NOMO-1 treated with dmso at 0.1 percent for 144 hours (cell line): Measurements from ENCODE around the gene MAX.

ENCODE experiments used
- DNase-seq: peaks from one replicate; lab custom pipeline; 2025; ENCODE audit not compliant: unreplicated experiment; lab: John Stamatoyannopoulos, UW

MAX gene

DNA sequence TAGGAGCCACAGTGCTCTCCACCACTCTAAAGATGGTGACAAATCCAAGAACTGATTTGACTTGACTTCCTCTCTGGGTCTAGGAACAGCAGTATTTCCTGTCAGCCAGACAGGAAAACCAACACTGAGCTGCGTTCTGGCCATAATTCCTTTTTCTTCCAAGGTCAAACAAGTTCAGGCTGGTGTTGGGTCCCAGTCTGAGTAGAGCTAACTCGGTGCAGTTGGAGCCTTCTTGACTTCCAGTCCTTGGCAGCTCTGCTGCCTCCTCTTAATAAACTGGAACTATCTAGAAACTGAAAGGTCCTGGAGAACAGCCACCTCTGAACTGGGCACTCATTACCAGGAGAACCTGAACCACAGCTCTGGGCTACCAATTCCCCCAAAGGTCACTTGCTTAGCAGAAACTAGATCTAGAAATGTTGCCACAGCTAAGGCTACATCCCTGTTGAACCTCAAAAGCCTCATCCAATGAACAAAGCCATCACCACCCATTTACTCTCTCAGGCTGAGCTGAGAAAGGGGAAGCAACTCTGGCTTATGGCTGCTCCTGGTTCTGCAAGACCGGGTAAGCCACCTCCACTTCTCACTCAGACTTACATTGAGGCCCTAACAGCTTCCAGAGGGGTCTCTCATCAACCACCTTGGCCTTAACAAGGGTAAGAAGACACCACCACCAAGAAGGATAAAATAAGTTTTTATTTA is 27.7 kb downstream of the MAX start:
- DNase-seq = peak; percentile 35

DNA sequence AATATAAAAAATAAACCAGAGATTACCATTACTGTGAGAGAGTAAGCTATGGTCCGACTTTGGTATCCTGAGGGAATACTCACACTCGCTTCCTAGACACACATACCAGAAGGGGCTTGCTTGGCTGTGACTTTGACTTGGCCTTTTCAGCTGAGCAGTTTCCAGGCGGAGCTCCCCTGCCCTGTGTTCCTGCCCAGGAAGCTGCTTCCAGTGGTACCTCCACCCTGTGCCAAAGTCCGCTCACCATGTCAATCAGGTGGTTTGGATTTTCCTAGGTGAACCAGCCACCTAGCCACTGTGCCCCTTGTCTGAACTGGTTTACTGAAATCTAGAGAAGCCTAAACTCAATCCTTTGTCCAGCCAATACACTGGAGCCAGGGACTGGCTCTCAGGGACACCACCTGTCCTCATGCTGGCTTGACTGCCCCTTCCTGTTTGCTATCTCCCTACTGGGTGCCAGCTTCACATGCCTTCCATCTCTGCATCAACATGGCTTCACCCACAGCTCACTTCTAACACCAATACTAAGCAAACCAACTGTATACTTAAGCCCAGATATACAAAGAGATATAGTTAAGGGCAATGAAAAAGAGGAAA is 28.6 kb downstream of the MAX start:
- no peak for DNase-seq

DNA sequence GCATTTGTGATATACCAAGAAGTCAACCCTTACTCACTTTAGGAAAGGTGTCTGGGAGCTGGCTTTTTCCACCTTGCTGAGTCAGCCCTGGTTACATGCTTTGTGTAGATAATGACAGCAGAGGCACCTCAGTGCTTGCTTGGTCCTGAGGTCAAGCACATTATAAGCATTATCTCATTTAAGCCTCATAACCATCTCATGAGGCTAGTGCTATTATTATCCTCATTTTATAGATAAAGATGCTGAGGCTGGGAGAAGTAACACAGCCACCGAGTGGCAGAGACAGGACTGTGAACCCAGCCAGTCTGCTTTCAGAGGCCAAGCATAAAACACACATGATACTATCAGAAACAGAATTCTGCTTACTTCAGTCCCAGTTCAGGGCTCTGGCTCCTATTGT is 29.4 kb downstream of the MAX start:
- no peak for DNase-seq

DNA sequence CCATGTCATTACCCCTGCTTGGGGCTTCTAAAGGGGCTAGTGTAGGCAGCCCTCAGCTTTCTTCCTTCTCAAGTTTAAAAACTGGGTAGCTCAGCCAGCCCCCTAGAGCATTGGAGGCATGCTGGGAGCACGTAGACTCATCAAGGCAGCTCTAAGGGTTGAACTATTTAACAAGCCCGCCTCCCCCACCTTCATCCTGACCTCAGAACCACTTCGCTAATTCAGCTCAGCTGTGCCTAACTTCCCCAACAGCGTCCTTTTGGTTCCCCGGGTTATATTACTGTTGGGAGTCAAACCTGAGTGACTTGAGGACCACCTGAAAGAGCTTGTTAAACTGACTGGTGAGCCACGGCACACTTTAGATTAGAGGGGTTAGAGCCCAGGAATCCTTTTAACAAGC is 30.1 kb downstream of the MAX start:
- DNase-seq = no peak

DNA sequence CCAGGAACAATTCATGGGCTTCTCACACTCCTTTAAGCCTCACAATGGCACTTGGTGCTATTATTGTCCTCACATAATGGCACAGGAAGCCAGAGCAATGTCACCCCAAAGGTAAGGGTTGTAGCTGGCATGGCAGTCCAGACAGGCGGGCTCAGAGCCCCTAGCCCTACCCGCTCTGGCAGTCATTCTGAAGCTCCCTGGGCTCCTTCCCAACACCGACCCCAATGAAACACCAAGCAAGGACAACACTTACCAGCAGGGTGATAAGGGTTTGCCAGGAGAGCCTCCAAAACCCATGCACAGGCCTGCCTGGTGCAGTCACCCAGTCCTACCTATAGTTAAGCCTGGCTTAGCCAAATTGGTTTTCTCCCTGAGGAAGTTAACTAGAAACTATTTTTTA is 30.8 kb downstream of the MAX start:
- no peak for DNase-seq

DNA sequence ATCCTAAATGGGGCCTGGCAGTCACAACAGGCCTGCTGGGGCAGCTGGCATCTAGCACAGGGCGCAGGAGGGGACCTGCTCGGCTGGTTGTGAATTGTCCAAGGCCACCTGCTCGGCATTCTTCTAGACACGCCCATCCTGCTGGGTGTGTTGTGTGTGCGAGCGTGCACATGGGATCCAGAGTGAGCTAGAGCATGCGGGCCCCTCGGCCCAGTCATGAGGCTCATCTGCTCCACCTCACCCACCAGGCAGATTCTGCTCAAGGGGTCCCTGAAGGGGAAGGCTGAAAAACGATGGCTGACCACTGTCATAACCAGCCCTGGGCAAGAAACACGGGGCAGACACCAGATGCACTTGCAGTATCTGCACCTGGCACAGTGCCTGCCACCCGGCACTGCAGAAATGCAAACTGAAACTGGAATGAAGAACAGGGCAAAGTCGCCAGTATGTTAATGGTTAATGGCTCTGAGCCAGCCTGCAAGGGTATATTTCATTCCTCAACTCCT is 31.8 kb downstream of the MAX start:
- no peak for DNase-seq

DNA sequence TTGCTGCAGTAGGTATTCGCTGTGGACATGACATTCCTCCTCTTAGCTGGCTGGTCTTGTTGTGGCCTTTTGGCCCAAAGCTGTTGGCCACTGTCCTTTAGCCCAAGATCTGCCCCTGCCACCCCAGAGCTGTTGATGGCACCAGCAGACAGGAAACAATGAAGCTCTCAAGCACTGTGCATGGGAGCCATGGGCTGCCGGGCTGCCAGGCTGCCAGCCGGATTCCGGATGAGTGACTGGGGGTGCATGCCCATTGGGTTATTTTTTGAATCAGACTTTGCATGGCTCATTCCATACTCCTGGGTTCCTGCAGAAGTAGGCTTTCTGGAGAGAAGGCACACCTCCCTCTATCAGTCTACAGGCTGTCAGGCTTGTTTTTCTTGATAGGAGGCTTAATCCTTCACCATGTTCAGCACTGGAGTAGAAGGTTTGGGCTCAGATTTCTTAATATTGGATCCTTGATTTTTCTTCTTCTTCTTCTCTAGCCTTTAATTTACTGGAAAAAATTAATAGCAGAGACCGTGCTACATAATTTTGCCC is 32.4 kb downstream of the MAX start:
- DNase-seq = no peak

DNA sequence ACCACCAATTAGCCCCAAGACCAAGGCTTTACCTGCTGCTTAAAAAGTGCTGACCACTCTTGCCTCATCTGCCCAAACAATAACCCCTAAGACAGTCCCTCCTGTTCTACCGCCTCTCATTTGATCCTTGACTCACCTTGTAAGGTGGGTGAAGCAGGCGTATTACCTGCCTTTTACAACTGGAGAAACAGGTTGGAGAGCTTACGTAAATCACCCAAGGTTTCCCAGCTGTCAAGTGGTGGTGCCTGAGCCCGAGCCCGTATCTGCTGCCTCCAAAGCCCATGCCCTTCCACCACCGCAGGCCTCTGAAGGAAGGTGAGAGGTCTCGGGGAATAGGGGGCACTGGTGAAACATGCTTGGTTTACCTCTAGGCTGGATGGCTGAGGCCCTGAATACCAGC is 36.6 kb downstream of the MAX start:
- DNase-seq = no peak

DNA sequence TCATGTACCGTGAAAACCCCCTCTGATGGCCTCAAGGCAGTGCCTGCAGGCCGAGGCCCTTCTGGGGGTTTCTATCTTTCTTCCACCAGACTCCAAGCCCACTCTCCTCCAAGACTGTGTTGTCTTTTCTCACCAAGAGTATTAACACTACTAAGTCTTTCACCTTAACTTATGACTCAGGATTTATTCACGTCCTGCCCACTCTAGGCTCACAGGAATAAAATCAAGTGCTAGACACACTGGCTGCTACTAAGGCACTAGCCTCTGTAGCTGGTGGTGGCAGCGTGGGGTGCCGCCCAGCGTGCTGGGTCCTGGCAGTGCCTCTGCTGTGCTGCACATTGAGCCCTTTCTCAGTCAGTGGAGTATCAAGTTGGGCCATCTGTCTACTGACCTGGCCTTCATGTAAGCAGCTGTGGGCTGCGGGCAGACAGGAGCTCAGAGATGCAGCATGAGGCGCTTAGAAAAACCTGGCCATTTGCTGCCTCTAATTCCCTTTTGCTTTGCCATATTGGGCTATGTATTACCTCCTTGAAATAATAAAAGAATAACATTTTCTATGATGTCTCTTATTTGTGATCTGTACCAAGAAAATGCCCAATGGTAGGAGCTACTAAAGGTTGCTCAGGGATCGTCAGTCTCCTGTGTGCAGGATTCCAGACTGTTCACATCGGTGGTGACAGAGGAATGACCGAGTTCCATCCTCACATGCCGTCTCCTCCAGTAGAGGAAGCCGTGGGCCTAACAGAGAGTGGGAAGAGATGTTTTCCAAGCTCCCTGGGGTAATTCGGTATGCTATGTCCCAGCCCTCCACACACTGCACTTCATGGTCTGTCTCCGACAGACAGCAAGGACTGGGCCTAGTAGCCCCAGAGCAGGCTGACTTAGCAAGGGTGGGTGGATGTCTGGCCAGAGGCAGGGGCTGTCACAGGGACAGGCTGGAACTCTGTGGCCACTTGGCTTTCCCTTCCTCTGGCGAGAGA is 39.9 kb downstream of the MAX start:
- no peak for DNase-seq

DNA sequence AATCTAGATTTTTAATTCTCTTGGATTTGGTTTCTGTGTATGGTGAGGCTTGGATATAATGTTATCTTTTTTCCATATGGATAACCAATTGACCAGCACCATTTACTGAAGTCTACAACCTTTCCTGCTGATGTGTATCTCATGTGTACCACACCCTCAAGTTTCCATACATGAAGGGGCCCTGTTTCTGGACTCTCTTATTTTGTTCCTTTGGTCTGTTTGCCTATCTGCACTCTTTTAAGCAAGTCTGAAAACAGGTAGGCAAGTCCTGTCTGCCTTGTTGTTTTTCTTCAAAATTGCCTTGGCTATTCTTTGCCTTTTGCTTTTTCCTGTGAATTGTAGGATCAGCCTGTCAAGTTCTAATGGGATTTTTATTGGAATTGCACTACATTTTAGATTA is 44.6 kb downstream of the MAX start:
- DNase-seq = no peak

DNA sequence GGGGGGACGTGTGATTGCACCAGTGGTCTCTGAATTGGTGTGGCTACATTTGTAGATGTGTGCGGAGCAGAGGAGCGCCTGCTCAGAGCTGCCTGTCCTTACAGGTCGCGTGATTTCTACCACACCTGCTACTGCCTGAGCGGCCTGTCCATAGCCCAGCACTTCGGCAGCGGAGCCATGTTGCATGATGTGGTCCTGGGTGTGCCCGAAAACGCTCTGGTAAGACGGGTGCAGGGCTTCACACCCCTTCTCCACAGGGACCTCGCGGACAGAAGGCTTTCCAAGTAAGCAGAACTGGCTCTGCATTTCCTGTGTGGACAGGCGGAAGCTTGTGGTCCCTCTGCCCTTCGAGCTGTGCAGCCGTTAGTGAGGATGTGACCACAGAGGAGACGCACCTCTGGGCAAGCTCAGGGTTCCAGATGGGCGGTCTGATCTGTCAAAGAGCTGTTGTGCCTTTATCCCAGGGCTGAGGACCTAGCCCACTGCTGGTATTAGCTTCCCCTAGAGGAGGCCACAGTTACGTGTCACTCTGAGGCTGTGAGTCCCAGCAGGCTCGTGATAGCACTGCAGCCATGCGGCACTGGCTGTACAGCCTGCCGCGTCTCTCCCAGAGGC is 47.7 kb downstream of the MAX start:
- DNase-seq = peak; percentile 75

DNA sequence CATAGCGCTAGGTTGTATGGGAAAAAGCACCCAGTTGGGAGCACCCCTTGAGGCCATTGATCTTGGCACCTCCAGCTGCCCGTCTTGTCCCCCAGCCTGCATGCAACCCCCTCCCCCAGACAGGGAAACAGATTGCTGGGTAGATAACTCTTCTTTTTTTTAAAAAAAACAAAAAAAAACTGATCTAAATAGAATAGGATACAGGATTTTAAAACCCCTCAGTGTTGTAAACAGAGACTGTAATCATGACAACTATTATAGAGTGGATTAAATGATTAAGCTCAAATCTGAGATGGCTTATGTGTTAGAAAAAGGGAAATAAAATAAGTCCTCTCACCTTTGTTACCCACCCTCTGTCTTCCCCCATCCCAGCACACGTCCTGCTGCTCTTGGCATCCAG is 48.9 kb downstream of the MAX start:
- DNase-seq = no peak

DNA sequence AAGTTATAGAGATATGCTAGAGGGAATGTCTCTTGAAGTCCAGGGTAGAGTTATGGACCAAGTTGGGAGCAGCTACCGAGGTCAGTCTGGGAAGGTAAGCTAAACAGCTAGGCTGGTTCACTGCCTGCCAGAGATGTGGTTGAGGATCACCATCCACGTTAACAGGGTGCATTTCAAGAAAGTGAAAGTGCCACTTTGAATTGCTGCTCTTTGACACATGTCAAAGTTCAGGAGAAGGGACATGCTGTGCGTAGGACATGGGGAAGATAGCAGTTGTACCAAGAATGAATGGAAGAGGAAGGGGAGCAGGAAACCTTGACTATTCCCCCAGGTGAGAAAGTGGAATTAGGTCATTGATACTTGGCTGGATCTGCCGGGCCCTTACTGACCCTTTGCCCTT is 49.5 kb downstream of the MAX start:
- DNase-seq = no peak

DNA sequence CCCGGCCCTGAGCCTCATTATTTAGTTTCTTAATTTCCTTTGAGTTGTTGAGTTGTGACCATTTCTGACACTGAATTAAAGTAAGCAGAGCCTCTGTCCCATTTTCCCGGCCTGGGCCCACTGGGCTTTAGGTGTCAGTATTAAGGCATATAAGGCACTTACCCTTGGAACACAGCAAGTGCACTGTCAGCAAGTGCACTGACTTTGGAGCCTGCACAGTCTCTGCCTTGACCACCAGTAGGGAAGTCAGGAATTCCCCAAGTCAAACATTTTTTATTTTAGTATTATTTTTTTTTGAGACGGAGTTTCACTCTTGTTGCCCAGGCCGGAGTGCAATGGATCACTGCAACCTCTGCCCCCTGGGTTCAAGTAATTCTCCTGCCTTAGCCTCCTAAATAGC is 56.6 kb downstream of the MAX start:
- no peak for DNase-seq

DNA sequence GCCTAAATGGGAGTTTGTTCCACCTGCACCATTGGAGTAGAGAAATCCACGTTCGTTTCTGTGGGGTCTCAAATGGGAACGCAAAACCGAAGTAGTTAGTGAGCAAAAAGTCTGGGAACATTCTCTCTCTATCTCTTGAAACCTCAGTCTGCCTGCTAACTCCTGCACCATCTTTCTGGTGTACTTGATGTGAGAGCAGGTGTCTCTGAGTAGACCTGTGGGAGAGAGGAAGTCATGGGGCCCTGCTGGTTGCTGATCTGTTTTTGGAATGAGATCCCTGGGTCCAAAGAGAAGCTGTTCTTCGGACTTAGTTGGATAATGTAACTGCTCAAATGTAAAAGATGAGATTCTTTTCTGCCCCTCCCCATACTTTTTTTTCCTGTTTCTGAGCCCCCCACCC is 57.3 kb downstream of the MAX start:
- no peak for DNase-seq

DNA sequence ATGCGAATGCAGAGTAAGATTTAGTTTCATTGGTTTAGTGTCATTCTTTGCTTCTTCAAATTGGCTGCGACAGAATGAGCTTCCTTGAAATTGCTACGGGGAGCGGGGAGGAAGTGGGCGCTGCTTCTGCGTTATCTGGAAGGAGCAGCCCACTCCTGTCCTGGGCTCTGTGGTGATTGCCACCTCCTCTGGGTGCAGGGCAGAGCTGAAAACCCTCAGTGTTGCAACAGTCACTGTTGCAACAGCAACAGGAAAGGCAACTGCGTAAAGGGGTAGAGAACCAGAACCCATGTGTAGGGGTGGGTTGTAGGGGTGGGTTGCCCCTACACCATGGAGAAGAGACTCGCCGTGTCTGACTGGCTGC is 57.7 kb downstream of the MAX start:
- peak; percentile 89 for DNase-seq

DNA sequence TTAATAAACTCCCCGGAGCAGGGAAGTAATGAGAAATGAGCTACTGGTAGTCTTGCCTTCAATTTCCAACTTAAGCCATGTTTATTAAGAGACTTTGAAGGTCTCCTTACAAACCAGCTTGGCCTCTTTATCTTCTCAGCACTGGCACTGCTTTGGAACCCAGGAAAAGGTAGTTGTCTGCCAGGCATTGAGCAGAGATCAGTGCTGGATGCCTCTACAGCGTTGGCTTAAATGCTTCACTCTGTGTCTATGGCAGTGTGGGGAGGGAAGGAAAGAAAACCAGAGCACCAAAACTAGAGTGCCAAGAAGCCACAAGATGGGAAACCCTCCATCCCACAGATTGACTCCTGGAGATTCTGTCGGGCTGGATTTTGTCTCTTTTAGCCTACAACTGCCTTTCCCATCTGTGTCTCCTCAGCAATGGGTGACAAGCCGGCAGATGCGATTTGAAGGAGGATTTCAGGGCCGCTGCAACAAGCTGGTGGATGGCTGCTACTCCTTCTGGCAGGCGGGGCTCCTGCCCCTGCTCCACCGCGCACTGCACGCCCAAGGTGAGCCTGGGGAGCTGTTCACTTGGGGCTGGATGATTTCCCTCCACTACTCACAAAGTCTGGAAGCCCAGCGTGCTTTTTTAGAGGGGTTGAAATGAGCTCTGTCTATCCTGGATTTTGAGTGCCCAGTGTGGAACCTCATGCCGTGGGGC is 58.3 kb downstream of the MAX start:
- no peak for DNase-seq

DNA sequence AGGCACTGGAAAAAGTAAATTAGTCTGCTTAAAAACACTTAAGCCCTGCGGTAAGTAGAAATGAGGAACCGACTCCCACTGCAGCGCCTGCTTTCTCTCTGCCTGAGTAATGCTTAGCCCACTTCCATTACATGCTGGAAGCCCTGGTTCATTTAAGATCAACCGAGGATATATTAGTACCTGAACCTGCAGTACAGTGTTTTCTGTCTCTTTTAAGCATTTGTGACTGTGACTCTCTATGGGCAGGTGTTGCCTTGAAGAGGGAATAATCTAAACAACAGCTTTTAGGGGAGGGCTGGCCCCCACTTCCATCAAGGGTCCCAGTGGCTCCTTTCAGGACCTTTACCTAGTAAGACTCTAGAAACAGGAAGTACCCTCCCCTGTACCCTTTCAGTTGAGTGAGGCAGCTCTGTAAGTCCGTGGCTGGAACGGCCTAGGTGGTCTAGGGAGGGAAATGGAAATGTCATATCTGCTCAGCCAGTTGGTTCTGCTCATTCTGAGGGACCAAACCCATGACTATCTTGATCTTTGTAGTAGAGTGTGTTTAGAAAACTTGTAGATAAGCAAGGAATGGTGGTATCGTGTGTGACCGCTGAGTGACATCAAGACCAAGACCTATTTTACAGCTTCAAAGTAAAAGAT is 59.5 kb downstream of the MAX start:
- peak; percentile 88 for DNase-seq

DNA sequence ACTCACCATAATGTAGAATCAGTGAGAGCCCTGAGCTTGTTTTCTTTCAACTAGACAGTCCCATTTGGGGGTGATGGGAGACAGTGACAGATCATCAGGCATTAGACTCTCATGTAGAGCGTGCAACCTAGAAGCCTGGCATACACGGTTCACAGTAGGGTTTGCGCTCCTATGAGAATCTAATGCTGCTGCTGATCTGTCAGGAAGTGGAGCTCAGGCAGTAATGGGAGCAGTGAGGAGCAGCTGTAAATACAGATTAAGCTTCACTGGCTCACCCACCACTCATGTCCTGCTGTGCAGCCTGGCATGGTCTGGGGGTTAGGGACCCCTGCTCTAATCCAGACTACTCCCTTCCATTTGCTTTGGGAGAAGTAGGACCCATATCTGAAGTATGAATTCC is 60.0 kb downstream of the MAX start:
- DNase-seq = no peak

DNA sequence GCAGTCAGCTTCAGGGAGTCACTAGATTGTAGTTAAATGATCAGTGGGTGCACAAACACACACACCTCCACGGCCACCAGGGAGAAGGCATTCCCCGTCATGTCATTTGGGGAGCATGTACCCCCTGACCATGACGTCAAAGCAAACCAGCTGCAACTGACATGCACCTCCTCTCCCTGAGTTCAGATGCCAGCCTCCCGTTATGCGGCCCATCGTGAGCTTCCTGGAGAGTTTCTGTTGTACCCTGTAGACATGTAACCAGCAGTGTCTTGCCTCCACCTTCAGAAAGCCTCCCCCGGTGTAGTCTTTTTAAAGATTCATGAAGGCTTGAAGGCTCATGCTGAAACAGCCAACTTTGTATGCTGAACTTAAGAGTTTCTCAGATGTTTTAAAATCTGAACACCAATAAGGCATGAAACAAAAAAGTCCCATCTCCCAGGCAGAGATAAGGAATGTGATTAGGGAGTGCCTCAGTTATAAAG is 60.8 kb downstream of the MAX start:
- DNase-seq = no peak
